KOPT-K1 (cell line): Measurements from ENCODE around the gene KIAA1549.

Experiments used
- H3K27ac ChIP-seq: fragments of 200-600 bp; sonication (generic); 2 replicates; pipeline ENCODE4 v1.5.1; 2016; ENCODE audit warnings: antibody characterized with exemption, mild to moderate bottlenecking, low read depth, low read length; ENCODE audit not compliant: poor library complexity, severe bottlenecking
- H3K36me3 ChIP-seq: fragments of 200-600 bp; sonication (generic); 2 replicates; pipeline ENCODE4 v1.5.1; 2017; ENCODE audit warnings: antibody characterized with exemption, mild to moderate bottlenecking, low read length, moderate library complexity; ENCODE audit not compliant: insufficient read depth
- H3K9me3 ChIP-seq: fragments of 200-600 bp; sonication (generic); 2 replicates; pipeline ENCODE4 v1.5.1; 2017; ENCODE audit warnings: antibody characterized with exemption, low read length, mild to moderate bottlenecking; ENCODE audit not compliant: insufficient read depth, poor library complexity, severe bottlenecking

Gene KIAA1549

GRCh38 chr7:138854115-138854645 is 127.0 kb downstream of the KIAA1549 start:
- H3K36me3 ChIP-seq, result no peaks in the 10 kb centered on the region
- H3K27ac ChIP-seq, result no peak overlapping the region
- H3K9me3 ChIP-seq, result peaks cover 16% of the 10 kb centered on the region

- peaks cover 16% of the 10 kb centered on the region for H3K9me3 ChIP-seq
- H3K27ac ChIP-seq, result no peak overlapping the region
- H3K36me3 ChIP-seq, result no peaks in the 10 kb centered on the region
These were observed 127.7 kb downstream of the KIAA1549 start for GRCh38 chr7:138853448-138853847.

GRCh38 chr7:138852469-138852868 is 128.7 kb downstream of the KIAA1549 start:
- Histone ChIP-seq H3K36me3 (no peaks in the 10 kb centered on the region), H3K27ac (no peak overlapping the region)

GRCh38 chr7:138849701-138850100 is 131.5 kb downstream of the KIAA1549 start:
- no peaks in the 10 kb centered on the region for H3K36me3 ChIP-seq
- no peaks in the 10 kb centered on the region for H3K9me3 ChIP-seq
- H3K27ac ChIP-seq, result no peak overlapping the region

More at GRCh38 chr7:138852469-138852868, 128.7 kb downstream of the KIAA1549 start:
- H3K9me3 ChIP-seq, result peaks cover 8% of the 10 kb centered on the region

- H3K27ac ChIP-seq, result no peak overlapping the region
- H3K36me3 ChIP-seq, result no peaks in the 10 kb centered on the region
- no peaks in the 10 kb centered on the region for H3K9me3 ChIP-seq
These were observed 132.9 kb downstream of the KIAA1549 start for GRCh38 chr7:138848056-138848980.

- H3K9me3 ChIP-seq, result no peaks in the 10 kb centered on the region
- H3K27ac ChIP-seq, result no peak overlapping the region
- H3K36me3 ChIP-seq, result no peaks in the 10 kb centered on the region
These were observed 135.5 kb downstream of the KIAA1549 start for GRCh38 chr7:138845711-138846110.

- no peak overlapping the region for H3K27ac ChIP-seq
- H3K9me3 ChIP-seq, result no peaks in the 10 kb centered on the region
These were observed 137.3 kb downstream of the KIAA1549 start for GRCh38 chr7:138843632-138844580.

GRCh38 chr7:138842111-138842510 is 139.1 kb downstream of the KIAA1549 start:
- H3K36me3 ChIP-seq, result no peaks in the 10 kb centered on the region
- no peaks in the 10 kb centered on the region for H3K9me3 ChIP-seq
- H3K27ac ChIP-seq, result no peak overlapping the region

More at GRCh38 chr7:138843632-138844580, 137.3 kb downstream of the KIAA1549 start:
- no peaks in the 10 kb centered on the region for H3K36me3 ChIP-seq

GRCh38 chr7:138838166-138838565 is 143.0 kb downstream of the KIAA1549 start:
- Histone ChIP-seq H3K36me3 (no peaks in the 10 kb centered on the region), H3K9me3 (no peaks in the 10 kb centered on the region), H3K27ac (no peak overlapping the region)

GRCh38 chr7:138837627-138838026 is 143.6 kb downstream of the KIAA1549 start:
- no peak overlapping the region for H3K27ac ChIP-seq
- H3K36me3 ChIP-seq, result no peaks in the 10 kb centered on the region
- H3K9me3 ChIP-seq, result no peaks in the 10 kb centered on the region

GRCh38 chr7:138835087-138835486 is 146.1 kb downstream of the KIAA1549 start:
- Histone ChIP-seq H3K27ac (no peak overlapping the region), H3K36me3 (no peaks in the 10 kb centered on the region), H3K9me3 (no peaks in the 10 kb centered on the region)

GRCh38 chr7:138834583-138834982 is 146.6 kb downstream of the KIAA1549 start:
- Histone ChIP-seq H3K36me3 (no peaks in the 10 kb centered on the region), H3K9me3 (no peaks in the 10 kb centered on the region), H3K27ac (no peak overlapping the region)

GRCh38 chr7:138833596-138833995 is 147.6 kb downstream of the KIAA1549 start:
- no peaks in the 10 kb centered on the region for H3K9me3 ChIP-seq

GRCh38 chr7:138832966-138833365 is 148.2 kb downstream of the KIAA1549 start:
- Histone ChIP-seq H3K9me3 (no peaks in the 10 kb centered on the region), H3K36me3 (no peaks in the 10 kb centered on the region), H3K27ac (no peak overlapping the region)

More at GRCh38 chr7:138833596-138833995, 147.6 kb downstream of the KIAA1549 start:
- Histone ChIP-seq H3K36me3 (no peaks in the 10 kb centered on the region), H3K27ac (no peak overlapping the region)

- peaks cover 7% of the 10 kb centered on the region for H3K9me3 ChIP-seq
- H3K27ac ChIP-seq, result no peak overlapping the region
- H3K36me3 ChIP-seq, result no peaks in the 10 kb centered on the region
These were observed 151.9 kb downstream of the KIAA1549 start for GRCh38 chr7:138829335-138829734.
